Lower leg skin (tissue), 4 donors: ENCODE results near the gene GAS7. TPM values are rescaled to one million over a fixed set of nuclear protein-coding genes. Genes with fewer than 3 reads are reported as not detected.

ENCODE experiments used
- DNase-seq, 2 donors: peaks; one replicate each; pipeline ENCODE4 v3.0.0-alpha.2; 2019; ENCODE audit warnings: low spot score in 2 of 2
- H3K4me3 ChIP-seq: fragments of 200-600 bp; sonication (generic); 2 replicates; pipeline ENCODE4 v1.5.1; 2017; ENCODE audit warnings: mild to moderate bottlenecking, low read depth; ENCODE audit not compliant: poor library complexity, severe bottlenecking
- POLR2A ChIP-seq, 2 donors: fragments of 450-650 bp; IDR thresholded peaks; one replicate each; pipeline ENCODE4 v1.6.1; 2016 to 2017; ENCODE audit warnings: antibody characterized with exemption in 2 of 2, mild to moderate bottlenecking in 1 of 2, moderate library complexity in 1 of 2
- WGBS, 2 donors: methylation state at CpG; one replicate each; pipeline ENCODE4 v1.1.5; 2018; 5-methylcytosine and 5-hydroxymethylcytosine counted together
- intact Hi-C: fragments of 100-400 bp; cut with DNase I; formaldehyde crosslinking; loops from one replicate; pipeline ENCODE4 v1.15.0; 2023; ENCODE audit warnings: low total_unique reads
- total RNA-seq, 4 donors: library from RNA; depleted of rRNA; stranded (reverse); fragments of >200 nt; gene quantifications; one replicate each; pipeline ENCODE4 v1.1.0, GENCODE V29; 2016
- TF ChIP-seq, protein P1 (sequence below), 3 donors: fragments of 450-650 bp; IDR thresholded peaks; one replicate each; pipeline ENCODE4 v1.5.1; 2016; ENCODE audit warnings: antibody characterized with exemption in 3 of 3, mild to moderate bottlenecking in 3 of 3, moderate library complexity in 2 of 3

The GAS7 gene
- total RNA-seq, 4 donors from 2014 or later, result 97.8 to 148 (median 117) TPM

DNA sequence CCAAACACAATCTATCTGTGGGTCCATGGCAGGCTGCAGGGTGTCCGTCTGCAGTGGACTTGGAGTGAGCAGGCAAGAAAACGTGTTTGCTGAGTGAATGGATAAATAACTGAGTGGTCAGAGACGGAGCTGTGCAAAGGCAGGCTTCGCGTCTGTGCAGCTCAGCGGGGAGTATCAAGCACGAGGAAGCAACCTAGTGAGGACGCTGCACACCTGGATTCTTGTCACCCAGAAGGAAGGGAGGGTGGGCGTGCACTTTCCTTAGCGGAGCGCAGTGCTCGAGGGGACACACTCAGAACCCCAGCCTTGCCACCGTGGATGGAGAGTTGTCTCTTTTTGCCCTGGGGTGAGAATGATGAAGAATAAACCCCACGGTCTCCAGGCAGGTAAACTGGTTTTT is 291.8 kb downstream of the GAS7 start:
- H3K4me3 ChIP-seq, result no peak overlapping the region
- TF ChIP-seq POLR2A (IDR thresholded peaks at IDR 0.05), result no peak
- TF ChIP-seq, protein P1, sequence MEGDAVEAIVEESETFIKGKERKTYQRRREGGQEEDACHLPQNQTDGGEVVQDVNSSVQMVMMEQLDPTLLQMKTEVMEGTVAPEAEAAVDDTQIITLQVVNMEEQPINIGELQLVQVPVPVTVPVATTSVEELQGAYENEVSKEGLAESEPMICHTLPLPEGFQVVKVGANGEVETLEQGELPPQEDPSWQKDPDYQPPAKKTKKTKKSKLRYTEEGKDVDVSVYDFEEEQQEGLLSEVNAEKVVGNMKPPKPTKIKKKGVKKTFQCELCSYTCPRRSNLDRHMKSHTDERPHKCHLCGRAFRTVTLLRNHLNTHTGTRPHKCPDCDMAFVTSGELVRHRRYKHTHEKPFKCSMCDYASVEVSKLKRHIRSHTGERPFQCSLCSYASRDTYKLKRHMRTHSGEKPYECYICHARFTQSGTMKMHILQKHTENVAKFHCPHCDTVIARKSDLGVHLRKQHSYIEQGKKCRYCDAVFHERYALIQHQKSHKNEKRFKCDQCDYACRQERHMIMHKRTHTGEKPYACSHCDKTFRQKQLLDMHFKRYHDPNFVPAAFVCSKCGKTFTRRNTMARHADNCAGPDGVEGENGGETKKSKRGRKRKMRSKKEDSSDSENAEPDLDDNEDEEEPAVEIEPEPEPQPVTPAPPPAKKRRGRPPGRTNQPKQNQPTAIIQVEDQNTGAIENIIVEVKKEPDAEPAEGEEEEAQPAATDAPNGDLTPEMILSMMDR (IDR thresholded peaks at IDR 0.05), result no peak
- intact Hi-C loops, result no loop called here
- no peak for DNase-seq
- 46% methylated on average over 14 of the region's 14 CpGs for WGBS, 2 donors

DNA sequence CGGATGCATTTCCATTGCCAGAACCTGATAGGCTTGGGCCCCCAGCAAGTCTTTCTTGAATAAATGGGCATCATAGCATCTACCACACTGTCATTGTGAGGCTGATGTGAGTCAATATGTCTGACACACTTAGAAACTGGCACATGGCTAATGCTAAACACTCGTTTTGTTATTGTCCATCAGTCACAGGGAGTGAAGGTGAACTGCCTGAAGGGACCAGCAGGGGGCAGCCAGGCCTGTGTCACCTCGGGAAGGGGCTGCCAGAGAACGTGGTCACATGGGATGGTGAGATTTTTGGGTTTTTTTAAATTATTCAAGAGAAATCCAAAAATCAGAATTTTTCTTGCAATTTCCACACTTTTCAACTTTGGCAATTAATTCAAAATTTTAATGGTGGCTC is 292.5 kb downstream of the GAS7 start:
- TF ChIP-seq POLR2A (IDR thresholded peaks at IDR 0.05), result no peak
- TF ChIP-seq, protein P1 (IDR thresholded peaks at IDR 0.05), result no peak
- 19 to 22% methylated on average over 4 of the region's 4 CpGs for WGBS, 2 donors
- no peak for DNase-seq
- intact Hi-C loops, result no loop called here
- no peak overlapping the region for H3K4me3 ChIP-seq

DNA sequence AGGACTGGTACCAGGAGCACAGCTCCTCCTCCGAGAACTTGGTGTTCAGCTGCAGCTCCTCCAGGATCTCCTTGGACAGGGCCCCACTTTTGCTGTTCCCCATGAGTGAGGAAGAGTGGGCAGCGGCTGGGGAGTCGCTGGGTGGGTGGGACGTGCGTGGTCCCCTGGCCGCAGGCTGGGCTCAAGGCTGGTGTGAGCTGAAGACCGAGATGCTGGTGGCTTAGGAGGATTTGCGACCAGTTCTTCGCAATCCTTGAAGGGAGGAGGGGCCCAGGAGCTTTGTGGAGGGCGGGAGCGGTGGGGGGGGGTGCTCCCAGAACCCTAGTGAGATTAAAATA is 293.4 kb downstream of the GAS7 start, which contains the start of gene RCVRN:
TSS of gene RCVRN (minus strand) at position 194 of the 338 bp plus-strand sequence. CDS start at position 103, 91 bp downstream.
- TF ChIP-seq, protein P1 (IDR thresholded peaks at IDR 0.05), result no peak
- no peak for TF ChIP-seq POLR2A (IDR thresholded peaks at IDR 0.05)
- no peak within 1 kb of the TSS for H3K4me3 ChIP-seq
- intact Hi-C loops, result no loop called here
- 91 to 93% methylated on average over 11 of the region's 11 CpGs for WGBS, 2 donors
- no peak for DNase-seq

DNA sequence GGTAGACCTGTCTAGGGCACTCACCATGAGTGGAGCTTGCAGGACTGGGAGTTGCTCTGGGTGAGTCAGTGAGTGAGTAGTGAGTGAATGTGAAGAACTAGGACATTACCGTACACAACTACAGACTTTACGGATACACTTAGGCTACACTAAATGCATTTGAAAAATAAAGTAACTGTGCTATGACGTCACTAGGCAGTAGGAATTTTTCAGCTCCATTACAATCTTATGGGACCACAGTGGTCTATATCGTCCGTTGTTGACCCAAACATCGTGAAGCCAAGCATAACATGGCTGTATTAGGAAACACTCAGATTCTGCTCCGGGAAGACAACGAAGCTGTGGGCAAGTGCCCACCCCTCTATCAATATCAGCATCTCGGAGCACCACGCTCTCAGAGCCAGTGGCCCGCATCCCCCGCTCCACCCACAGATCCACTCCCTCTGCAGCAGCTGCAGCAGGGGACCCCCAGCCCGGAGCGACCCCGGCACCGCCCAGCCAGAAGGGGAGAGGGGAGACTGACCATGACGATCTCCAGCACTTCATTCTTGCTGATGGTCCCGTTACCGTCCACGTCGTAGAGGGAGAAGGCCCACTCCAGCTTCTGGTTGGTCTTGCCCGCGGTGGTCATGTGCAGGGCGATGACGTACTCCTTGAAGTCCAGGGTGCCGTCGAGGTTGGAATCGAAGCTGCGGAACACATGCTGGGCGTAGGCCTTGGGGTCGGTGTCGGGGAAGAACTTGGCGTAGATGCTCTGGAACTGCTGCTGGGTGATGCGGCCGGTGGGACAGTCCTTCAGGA is 293.9 kb downstream of the GAS7 start:
- TF ChIP-seq, protein P1 (IDR thresholded peaks at IDR 0.05), result no peak
- TF ChIP-seq POLR2A (IDR thresholded peaks at IDR 0.05), result no peak
- no peak for DNase-seq
- H3K4me3 ChIP-seq, result no peak overlapping the region
- intact Hi-C loops, result no loop called here
- WGBS, 2 donors, result 95% methylated on average over 35 of the region's 35 CpGs

DNA sequence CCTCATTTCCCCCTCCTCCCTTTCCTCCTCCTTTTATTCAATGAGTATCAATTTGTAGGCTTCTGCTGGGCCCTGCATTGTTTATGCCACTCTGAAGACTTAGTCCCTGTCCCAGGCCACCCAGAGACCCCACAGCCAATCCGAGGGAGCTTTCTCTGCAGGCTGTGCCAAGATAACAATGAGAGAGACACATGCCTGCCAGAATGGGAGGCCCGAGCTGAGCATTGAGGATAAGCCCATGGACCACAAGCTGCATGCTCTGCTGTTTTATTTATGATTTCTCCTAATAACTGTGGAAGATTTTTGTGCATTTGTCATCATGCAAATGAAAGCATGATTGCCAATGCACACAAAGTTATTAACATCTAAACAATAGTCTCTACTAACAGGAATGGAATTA is 296.3 kb downstream of the GAS7 start:
- no peak for TF ChIP-seq POLR2A (IDR thresholded peaks at IDR 0.05)
- TF ChIP-seq, protein P1 (IDR thresholded peaks at IDR 0.05), result no peak
- 16 to 35% methylated on average over 2 of the region's 2 CpGs for WGBS, 2 donors
- no peak overlapping the region for H3K4me3 ChIP-seq
- intact Hi-C loops, result no loop called here
- no peak for DNase-seq

DNA sequence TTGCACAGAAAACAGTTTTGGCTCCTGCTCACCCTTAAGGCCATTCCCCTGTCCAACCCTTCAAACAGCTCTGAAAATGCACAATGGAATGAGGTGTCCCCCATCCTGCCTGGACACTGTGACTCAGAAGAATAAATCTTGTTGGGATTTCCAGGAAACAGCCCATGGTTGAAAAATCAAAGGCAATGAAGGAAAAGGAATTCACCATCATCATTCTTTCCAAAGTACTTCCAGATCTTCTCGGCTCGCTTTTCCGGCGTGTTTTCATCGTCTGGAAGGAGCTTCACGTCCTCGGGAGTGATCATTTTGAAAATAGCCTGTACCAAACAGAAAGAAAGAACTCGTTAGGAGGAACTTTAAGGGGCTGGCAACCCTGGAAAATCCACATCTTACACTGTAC is 297.6 kb downstream of the GAS7 start:
- H3K4me3 ChIP-seq, result no peak overlapping the region
- TF ChIP-seq, protein P1 (IDR thresholded peaks at IDR 0.05), result no peak
- TF ChIP-seq POLR2A (IDR thresholded peaks at IDR 0.05), result no peak
- intact Hi-C loops, result no loop called here
- WGBS, 2 donors, result 27 to 34% methylated on average over 8 of the region's 8 CpGs
- no peak for DNase-seq
